NCI-H1092 (cell line): ENCODE measurements around the gene TBC1D7.

ENCODE experiments used
- DNase-seq: peaks from one replicate; lab custom pipeline; 2025; lab: John Stamatoyannopoulos, UW

Gene TBC1D7

GRCh38 chr6:13294499-13295069 lies 33.8 kb downstream of the TBC1D7 start:
- no peak for DNase-seq

DNA sequence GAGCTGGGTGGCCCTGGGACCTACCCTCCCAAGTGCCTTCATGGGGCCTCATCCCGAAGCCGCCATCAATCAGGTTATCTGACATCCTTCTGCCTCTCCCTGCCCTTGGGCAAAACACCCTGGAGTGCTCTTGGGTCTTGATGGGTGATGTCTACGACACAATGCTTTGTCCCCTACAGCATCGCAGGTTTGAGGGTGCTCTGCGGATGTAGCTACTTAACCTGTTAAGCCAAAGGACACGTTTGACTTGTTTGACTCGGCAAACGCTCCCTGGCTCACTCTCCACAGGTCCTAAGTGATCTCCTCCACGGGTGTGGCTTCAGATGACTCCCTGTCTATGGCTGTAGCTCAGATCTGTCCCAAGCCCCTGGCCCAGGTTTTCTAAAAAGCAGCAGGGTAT lies 35.6 kb downstream of the TBC1D7 start:
- DNase-seq: no peak

DNA sequence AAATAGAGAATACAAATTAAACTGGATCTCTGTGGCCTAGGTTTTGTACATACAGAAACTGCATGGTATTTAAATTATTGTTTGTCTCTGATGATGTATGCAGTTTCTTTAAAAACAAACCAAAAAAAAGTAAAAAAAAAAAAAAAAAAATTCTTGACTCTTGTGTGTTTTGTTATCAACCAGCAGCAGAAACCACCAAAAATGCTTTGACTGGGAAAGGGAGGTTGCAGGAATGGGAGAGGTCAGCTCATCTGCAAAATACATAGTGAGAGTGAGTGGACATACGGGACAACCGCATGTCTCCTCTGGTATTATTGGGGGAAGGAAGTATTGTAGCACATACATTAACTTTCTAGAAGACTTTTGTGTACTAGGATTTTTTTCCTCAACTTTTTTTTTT lies 38.0 kb downstream of the TBC1D7 start:
- no peak for DNase-seq

- no peak for DNase-seq
Observed at GRCh38 chr6:13289789-13290318, 38.5 kb downstream of the TBC1D7 start.

GRCh38 chr6:13288969-13289391 lies 39.4 kb downstream of the TBC1D7 start:
- no peak for DNase-seq

- DNase-seq: no peak
Observed at GRCh38 chr6:13288481-13288880, 39.9 kb downstream of the TBC1D7 start.

- no peak for DNase-seq
Observed at GRCh38 chr6:13287104-13287503, 41.2 kb downstream of the TBC1D7 start.

DNA sequence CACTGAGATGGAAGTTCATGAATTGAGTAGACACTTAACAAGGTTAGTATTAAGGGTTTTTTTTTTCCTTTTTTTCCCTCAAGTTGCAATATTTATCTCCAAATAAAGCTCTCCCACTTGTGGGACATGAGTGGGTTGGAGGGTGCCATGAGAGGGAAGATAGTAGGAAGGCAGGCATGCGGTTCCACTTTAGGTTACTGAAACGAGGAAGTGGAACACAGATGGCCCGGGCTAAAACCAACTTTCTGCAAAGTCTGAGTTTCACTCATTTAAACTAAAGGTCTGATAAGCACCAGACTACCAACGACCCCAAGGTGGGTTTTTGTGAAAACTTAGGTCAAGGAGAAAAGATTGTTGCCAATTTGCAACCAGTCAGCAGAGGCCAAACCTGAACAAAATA lies 42.2 kb downstream of the TBC1D7 start:
- DNase-seq: no peak

GRCh38 chr6:13285705-13286104 lies 42.6 kb downstream of the TBC1D7 start:
- no peak for DNase-seq

DNA sequence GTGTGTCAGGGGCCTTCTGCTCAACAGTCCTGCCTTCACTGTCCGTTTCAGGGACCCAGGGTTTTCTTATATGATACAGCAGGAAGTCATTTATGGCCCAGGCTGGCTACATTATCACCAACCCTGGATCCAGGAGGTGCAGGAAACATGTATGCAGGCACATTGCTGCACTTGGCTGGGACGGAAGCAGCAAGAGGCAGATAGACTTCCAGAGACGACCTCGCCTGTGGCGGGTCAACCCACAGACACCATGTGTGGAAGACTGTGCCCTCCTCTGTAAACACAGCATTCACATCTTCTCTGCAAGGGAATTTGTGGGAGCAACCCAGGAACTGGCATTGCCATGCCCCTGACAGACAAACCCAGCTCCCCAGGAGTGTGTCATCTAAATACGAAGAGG lies 43.7 kb downstream of the TBC1D7 start:
- no peak for DNase-seq

GRCh38 chr6:13283331-13283730 lies 45.0 kb downstream of the TBC1D7 start:
- DNase-seq: no peak

DNA sequence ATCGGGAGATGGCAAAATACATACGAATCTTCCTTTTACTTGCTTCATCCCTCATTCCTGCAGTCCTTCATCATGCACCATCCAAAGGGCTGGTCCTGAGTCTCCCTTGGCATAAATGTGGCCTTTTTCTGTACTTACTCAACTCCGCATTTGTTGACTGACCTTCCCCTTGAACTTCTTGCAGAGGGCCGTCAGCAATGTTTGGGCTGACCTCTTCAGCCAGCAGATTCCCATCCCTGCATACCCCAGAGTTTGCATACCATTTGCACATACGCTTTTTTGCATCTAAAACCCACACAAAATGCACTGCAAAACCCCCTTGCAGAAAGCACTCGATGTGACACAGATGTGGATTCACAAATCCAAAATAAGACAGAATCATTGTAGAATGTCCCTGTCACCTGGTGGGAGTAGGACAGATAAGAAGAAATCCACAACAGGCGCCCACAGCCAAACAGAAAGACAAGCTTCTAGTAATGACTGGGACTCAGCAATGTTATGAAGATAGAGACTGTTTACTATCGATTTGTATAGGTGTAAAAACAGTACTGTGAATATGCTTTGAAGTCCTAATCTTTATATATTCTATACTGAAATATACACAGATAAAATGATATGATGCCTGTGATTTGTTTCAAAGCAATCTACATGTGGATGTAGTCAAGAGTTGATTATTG lies 45.8 kb downstream of the TBC1D7 start:
- no peak for DNase-seq

DNA sequence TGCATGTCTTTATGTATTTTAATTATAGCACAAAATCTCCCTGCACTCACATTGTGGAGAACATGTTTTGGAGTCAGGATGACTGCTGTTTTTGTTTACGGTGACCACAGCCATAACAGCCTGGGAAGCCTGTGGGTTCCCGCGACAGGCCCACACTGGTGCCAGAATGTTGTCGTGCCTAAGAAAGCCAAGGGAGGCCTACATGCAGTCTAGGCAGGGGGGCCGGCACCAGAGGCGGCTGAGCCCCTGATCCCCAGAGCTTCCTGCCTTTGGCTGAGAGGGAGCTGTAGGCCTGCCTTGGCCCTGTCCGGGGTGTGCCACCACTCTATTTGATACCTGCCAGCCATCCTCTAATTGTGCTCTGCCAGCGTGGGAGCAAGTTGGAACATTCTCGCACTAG lies 46.7 kb downstream of the TBC1D7 start:
- no peak for DNase-seq

DNA sequence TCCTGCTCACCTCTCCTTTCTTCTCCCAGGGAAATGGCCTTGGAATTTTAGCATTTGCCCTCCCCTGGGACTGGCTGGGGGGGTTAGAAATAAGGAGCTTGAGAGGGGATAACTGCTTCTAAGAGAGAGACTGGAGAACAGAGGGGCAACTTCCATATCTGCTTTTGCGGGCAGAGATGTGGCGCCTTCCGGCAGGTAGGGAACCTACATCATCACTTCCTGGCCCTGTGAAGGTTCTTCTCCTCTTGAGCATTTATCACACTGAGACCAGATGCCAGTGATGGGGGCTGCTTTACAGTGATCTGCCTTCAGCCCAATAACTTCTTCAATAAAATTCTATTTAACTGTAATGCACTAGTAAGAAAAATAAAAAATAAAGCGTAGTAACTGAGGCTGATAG lies 48.1 kb downstream of the TBC1D7 start:
- DNase-seq: no peak

- no peak for DNase-seq
Observed at GRCh38 chr6:13278991-13279390, 49.3 kb downstream of the TBC1D7 start.

GRCh38 chr6:13278164-13278563 lies 50.2 kb downstream of the TBC1D7 start:
- DNase-seq: no peak

DNA sequence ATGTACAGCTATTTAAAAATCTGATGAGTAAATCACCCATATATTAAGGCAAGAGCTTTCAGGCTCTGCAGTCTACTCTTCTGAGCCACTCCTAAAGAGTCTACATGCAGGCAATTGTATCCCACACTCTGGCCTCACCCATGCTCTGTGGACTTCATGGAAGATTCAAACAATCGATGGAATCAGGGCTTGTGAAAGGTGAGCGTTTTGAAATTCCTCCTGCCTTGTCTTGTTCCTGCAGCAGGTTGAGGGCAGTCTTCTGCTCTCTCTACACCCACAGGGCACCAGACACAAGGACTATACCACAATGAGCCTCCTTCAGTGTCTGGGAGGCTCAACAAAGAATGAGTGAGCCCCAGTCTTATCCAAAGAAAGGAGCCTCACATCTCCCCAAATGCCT lies 51.1 kb downstream of the TBC1D7 start:
- no peak for DNase-seq

- DNase-seq: no peak
Observed at GRCh38 chr6:13275435-13275989, 52.8 kb downstream of the TBC1D7 start.

DNA sequence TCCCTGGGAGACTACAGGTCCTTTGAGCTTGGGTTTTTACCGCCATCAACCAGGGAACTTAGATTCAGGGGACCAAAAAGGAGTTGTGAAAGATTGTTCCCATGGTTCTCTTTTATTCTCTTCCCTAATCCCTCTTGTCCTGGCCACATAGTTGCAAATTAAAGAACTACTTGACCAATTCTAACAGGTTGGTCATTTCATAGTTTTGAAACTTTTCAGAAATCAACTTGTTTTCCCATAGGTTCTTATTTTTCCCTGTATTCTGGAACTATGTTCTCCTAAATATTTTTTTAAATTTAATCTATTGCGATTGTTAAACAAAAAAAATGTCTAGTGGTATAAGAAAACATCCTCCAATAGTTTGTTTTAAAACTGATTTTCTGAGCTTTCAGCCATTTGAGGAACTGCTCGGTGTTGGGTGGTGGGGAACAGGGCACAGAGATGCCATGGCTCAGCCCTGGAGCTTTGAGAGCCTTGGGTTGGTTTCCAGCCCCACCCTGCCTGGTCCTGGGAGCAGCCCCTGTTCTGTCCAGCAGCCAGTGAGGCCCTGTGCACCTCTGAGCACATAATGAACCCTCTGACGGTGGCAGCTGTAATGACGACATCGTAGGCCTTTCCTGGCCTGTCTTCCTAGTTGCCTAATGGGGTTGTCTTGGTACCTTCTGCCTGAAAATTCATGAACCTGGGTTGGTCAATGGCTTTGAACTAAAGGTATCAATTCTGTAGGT lies 53.5 kb downstream of the TBC1D7 start:
- DNase-seq: no peak

- no peak for DNase-seq
Observed at GRCh38 chr6:13273931-13274706, 54.2 kb downstream of the TBC1D7 start.

DNA sequence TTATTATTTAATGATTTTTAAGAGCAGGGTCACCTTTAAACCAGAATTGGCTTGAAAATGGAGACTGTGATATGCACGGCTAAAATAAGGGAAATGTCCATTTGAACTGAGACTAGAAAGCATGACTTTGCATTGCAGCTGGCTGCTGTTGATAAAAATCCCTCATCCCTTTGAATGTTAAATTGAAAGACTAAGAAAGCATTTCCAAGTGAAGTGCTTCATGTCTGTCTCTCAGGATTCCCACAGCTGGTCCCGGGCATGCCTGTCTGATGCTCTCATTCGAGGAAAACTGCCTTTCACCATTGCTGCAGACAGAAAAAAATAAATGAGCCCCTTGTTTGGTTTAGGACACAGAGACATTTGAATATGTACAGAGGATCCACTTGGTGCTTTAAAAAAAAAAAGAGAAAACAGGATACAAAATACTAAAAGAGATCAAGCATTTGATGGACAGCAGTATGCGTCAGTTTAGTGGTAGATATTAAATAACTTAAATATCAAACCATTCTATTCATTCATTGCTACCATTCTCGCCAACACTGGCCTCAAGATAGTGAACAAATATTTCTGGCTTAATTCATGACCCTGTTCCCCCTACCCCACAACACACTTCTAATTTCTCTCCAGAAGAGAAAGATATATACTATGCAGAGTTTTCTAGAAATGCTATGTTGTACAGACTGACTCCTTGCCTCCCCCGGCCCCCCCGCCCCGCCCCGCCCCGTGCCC lies 55.0 kb downstream of the TBC1D7 start:
- DNase-seq: no peak
